ENCODE results near the gene PCDHB11.
"Not testable (repeated sequence)": the region's sequence is repeated elsewhere in the genome, so short reads cannot be mapped to it uniquely, and the experiment has no call there.

The PCDHB11 gene

GRCh38 chr5:141246971-141247370 lies 47.5 kb downstream of the PCDHB11 start:
- DNase-seq = not testable (repeated sequence)

GRCh38 chr5:141247434-141247833 lies 48.0 kb downstream of the PCDHB11 start:
- DNase-seq = not testable (repeated sequence)

- no peak for DNase-seq
Observed at GRCh38 chr5:141250576-141250975, 51.1 kb downstream of the PCDHB11 start.
